GM12872 (cell line): ENCODE results near the gene IGLL5.

Experiments used
- CTCF ChIP-seq: IDR thresholded peaks from 3 replicates; pipeline ENCODE4 v1.5.1; 2011; ENCODE audit warnings: low read depth, mild to moderate bottlenecking, low read length, moderate library complexity; ENCODE audit not compliant: insufficient read depth

IGLL5 gene

GRCh38 chr22:22892096-22893052, 4.8 kb downstream of the IGLL5 start:
- no peak for TF ChIP-seq CTCF

GRCh38 chr22:22893077-22893805, 5.6 kb downstream of the IGLL5 start:
- TF ChIP-seq CTCF: no peak

- no peak for TF ChIP-seq CTCF
Measured at GRCh38 chr22:22893891-22894739, 6.5 kb downstream of the IGLL5 start.

- no peak for TF ChIP-seq CTCF
Measured at GRCh38 chr22:22894740-22895731, 7.4 kb downstream of the IGLL5 start.

GRCh38 chr22:22895776-22896445, 8.3 kb downstream of the IGLL5 start:
- no peak for TF ChIP-seq CTCF

GRCh38 chr22:22896601-22897000, 9.0 kb downstream of the IGLL5 start:
- no peak for TF ChIP-seq CTCF
